Measurements from ENCODE around the gene NHLRC2.

GRCh38 chr10:113890769-113891168, 36.3 kb downstream of the NHLRC2 start:
- TF ChIP-seq CTCF (IDR thresholded peaks at IDR 0.05) (no peak), POLR2A (IDR thresholded peaks at IDR 0.05) (no peak)
